ENCODE results near the gene SPATS2L. TPM values are rescaled to one million over a fixed set of nuclear protein-coding genes. Genes with fewer than 3 reads are reported as not detected.

The SPATS2L gene
- total and polyA plus RNA-seq, 2 of the 13 experiments (the other 11 are each of a cell fraction or from before 2014, with no cell fraction given) = 154 to 212 TPM

GRCh38 chr2:200306196-200306930, at the start of gene SPATS2L (continued):
- peak; percentile 85 for TF ChIP-seq DRAP1 (CRISPR knock-in tag; IDR thresholded peaks at IDR 0.05)
- no peak; the same call in 1 of the 2 replicates for TF ChIP-seq ZNF629 (CRISPR knock-in tag; conservative IDR thresholded peaks at IDR 0.05)
- TF ChIP-seq ZBTB1 (CRISPR knock-in tag; IDR thresholded peaks at IDR 0.05; ENCODE audit: borderline replicate concordance) = no peak; the same call in 1 of the 2 replicates
- no peak for TF ChIP-seq ZNF101 (CRISPR knock-in tag; IDR thresholded peaks at IDR 0.05; ENCODE audit: borderline replicate concordance, low read depth)
- 0 out of 2 replicates have a peak, but pooled peaks have one; percentile 73 for TF ChIP-seq FIP1L1 (IDR thresholded peaks at IDR 0.05; ENCODE audit: borderline replicate concordance, insufficient read depth, low read depth, low read length)
- no peak for TF ChIP-seq ZNF18 (CRISPR knock-in tag; IDR thresholded peaks at IDR 0.05; ENCODE audit: insufficient replicate concordance)
- no peak for TF ChIP-seq SRF (IDR thresholded peaks at IDR 0.05; ENCODE audit: low read depth, low read length)
- TF ChIP-seq KLF15 (CRISPR knock-in tag; IDR thresholded peaks at IDR 0.05; ENCODE audit: borderline replicate concordance) = no peak
- peak; percentile 62; the same call in 1 of the 2 replicates for TF ChIP-seq ZNF274 (CRISPR knock-in tag; IDR thresholded peaks at IDR 0.05)
- TF ChIP-seq REXO4 (CRISPR knock-in tag; IDR thresholded peaks at IDR 0.05; ENCODE audit: borderline replicate concordance) = 0 out of 2 replicates have a peak, but pooled peaks have one; percentile 26
- no peak for TF ChIP-seq IKZF1 (IDR thresholded peaks at IDR 0.05)
- peak; percentile 93 for TF ChIP-seq MYPOP (CRISPR knock-in tag; IDR thresholded peaks at IDR 0.05)
- TF ChIP-seq SAP130 (CRISPR knock-in tag; IDR thresholded peaks at IDR 0.05; ENCODE audit: low read depth) = peak; percentile 95
- peak; percentile 82 to 85 for TF ChIP-seq POLR2A (IDR thresholded peaks at IDR 0.05; ENCODE audit: insufficient read depth in 1 of 2, low read depth in 2 of 2, low read length in 2 of 2)
- TF ChIP-seq HIC2 (CRISPR knock-in tag; IDR thresholded peaks at IDR 0.05; ENCODE audit: low read depth) = peak; percentile 39; the same call in 1 of the 2 replicates
- TF ChIP-seq GLMP (CRISPR knock-in tag; IDR thresholded peaks at IDR 0.05; ENCODE audit: borderline replicate concordance) = no peak
- TF ChIP-seq SMAD3 (CRISPR knock-in tag; IDR thresholded peaks at IDR 0.05) = peak; percentile 94
- peak; percentile 63; the same call in 1 of the 2 replicates for TF ChIP-seq TARDBP (CRISPR knock-in tag; IDR thresholded peaks at IDR 0.05)
- no peak for TF ChIP-seq ATM (IDR thresholded peaks at IDR 0.05; ENCODE audit: borderline replicate concordance)
- 0 out of 2 replicates have a peak, but pooled peaks have one; percentile 9 for TF ChIP-seq ZNF264 (CRISPR knock-in tag; IDR thresholded peaks at IDR 0.05)
- TF ChIP-seq XRCC5 (optimal IDR thresholded peaks at IDR 0.05; ENCODE audit: low read length) = peak; percentile 2
- no peak for TF ChIP-seq ZFAT (CRISPR knock-in tag; conservative IDR thresholded peaks at IDR 0.05)
- TF ChIP-seq ZNF619 (CRISPR knock-in tag; IDR thresholded peaks at IDR 0.05) = no peak
- TF ChIP-seq TP53 (CRISPR knock-in tag; conservative IDR thresholded peaks at IDR 0.05) = no peak
- TF ChIP-seq PRPF4 (IDR thresholded peaks at IDR 0.05; ENCODE audit: low read depth, low read length, poor library complexity, severe bottlenecking) = no peak
